Kidney (tissue), 14 donors: Measurements from ENCODE around the gene BACH2. TPM values are rescaled to one million over a fixed set of nuclear protein-coding genes. Genes with fewer than 3 reads are reported as not detected.

Source experiments
- DNase-seq, 5 donors: peaks; one replicate each; pipeline ENCODE4 v3.0.0-alpha.2; 2013 to 2020
- FAIRE-seq: peaks from 2 replicates; lab custom pipeline; 2012; peaks lifted over from hg19 to GRCh38; lab: Jason Lieb, UNC
- H3K27ac ChIP-seq, 2 donors: one replicate each; pipeline ENCODE4 v1.7.0; 2013; ENCODE audit warnings: low read depth in 2 of 2, low read length in 2 of 2, inconsistent platforms in 1 of 2
- H3K27me3 ChIP-seq: one replicate; pipeline ENCODE4 v1.7.1; 2013; ENCODE audit warnings: low read length, inconsistent platforms; ENCODE audit not compliant: control insufficient read depth, insufficient read depth
- H3K36me3 ChIP-seq, 3 donors: one replicate each; pipeline versions ENCODE4 v1.7.0 to v1.7.1; 2013; ENCODE audit warnings: low read length in 3 of 3, control low read depth in 1 of 3, inconsistent platforms in 1 of 3; ENCODE audit not compliant: insufficient read depth in 3 of 3, control insufficient read depth in 2 of 3
- H3K4me1 ChIP-seq, 3 donors: one replicate each; pipeline versions ENCODE4 v1.7.0 to v1.7.1; 2013; ENCODE audit warnings: low read length in 3 of 3, inconsistent platforms in 1 of 3, low read depth in 1 of 3; ENCODE audit not compliant: control insufficient read depth in 2 of 3, insufficient read depth in 2 of 3
- H3K4me3 ChIP-seq, 3 donors: one replicate each; pipeline versions ENCODE4 v1.7.0 to v1.8.1; 2013; ENCODE audit warnings: low read length in 3 of 3, control low read depth in 1 of 3, inconsistent platforms in 1 of 3
- H3K9ac ChIP-seq, 3 donors: one replicate each; pipeline versions ENCODE4 v1.7.0 to v1.7.1; 2013; ENCODE audit warnings: low read length in 3 of 3, control low read depth in 1 of 3, inconsistent platforms in 1 of 3
- H3K9me3 ChIP-seq, 3 donors: one replicate each; pipeline versions ENCODE4 v1.7.0 to v1.7.1; 2013; ENCODE audit warnings: low read length in 3 of 3, control low read depth in 1 of 3, inconsistent platforms in 1 of 3; ENCODE audit not compliant: control insufficient read depth in 2 of 3, insufficient read depth in 1 of 3
- intact Hi-C: fragments of 100-400 bp; cut with DNase I; formaldehyde crosslinking; loops from one replicate; pipeline ENCODE4 v1.11.1; 2022
- polyA plus RNA-seq: library from polyadenylated mRNA; stranded (reverse); fragments of 350-450 nt; fragmentation: Illumina TruSeq; extraction: RNeasy Lipid Tissue Mini Kit (QIAGEN cat#74804); gene quantifications from one replicate; pipeline ENCODE4 v1.2.3, GENCODE V29; 2014; ENCODE audit warnings: low read depth, low replicate concordance; ENCODE audit not compliant: insufficient read depth
- total RNA-seq: library from RNA; stranded (reverse); fragmentation: NEBNext Ultra II Directional; extraction: Animal tissue kit (Norgen Biotek cat#: 25700); gene quantifications from one replicate; pipeline ENCODE4 v1.2.1, GENCODE V29; 2021
- TF ChIP-seq, protein P1 (sequence below): IDR thresholded peaks from 3 replicates; pipeline ENCODE4 v1.5.1; 2012; ENCODE audit warnings: mild to moderate bottlenecking, moderate library complexity, borderline replicate concordance; ENCODE audit not compliant: insufficient read depth; ENCODE audit errors: extremely low read depth
- donor health status: control.
- donor health status: control.
- donor health status: control.
- donor health status: control.
- donor health status: control.
- donor health status: DM: yes; HTN: yes; CAD: no.
- donor health status: Normal renal cell carcinoma (clear cell type).

BACH2 gene
- total and polyA plus RNA-seq, 2 donors from 2014 or later: 0.32 to 6.9 TPM

GRCh38 chr6:90144928-90145555, 151.6 kb downstream of the BACH2 start:
- TF ChIP-seq, protein P1, sequence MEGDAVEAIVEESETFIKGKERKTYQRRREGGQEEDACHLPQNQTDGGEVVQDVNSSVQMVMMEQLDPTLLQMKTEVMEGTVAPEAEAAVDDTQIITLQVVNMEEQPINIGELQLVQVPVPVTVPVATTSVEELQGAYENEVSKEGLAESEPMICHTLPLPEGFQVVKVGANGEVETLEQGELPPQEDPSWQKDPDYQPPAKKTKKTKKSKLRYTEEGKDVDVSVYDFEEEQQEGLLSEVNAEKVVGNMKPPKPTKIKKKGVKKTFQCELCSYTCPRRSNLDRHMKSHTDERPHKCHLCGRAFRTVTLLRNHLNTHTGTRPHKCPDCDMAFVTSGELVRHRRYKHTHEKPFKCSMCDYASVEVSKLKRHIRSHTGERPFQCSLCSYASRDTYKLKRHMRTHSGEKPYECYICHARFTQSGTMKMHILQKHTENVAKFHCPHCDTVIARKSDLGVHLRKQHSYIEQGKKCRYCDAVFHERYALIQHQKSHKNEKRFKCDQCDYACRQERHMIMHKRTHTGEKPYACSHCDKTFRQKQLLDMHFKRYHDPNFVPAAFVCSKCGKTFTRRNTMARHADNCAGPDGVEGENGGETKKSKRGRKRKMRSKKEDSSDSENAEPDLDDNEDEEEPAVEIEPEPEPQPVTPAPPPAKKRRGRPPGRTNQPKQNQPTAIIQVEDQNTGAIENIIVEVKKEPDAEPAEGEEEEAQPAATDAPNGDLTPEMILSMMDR: no peak
- Histone ChIP-seq H3K27me3 (no peaks in the 10 kb centered on the region), H3K9ac (no peak overlapping the region), H3K4me3 (no peak overlapping the region), H3K4me1 (no peaks in the 10 kb centered on the region), H3K36me3 (no peaks in the 10 kb centered on the region), H3K9me3 (no peaks in the 10 kb centered on the region), H3K27ac (no peak overlapping the region)
- intact Hi-C loops: no loop called here
- FAIRE-seq (no peak), DNase-seq (no peak)

- Histone ChIP-seq H3K9me3 (no peaks in the 10 kb centered on the region), H3K4me3 (no peak overlapping the region), H3K4me1 (no peaks in the 10 kb centered on the region), H3K36me3 (no peaks in the 10 kb centered on the region), H3K27ac (no peak overlapping the region), H3K9ac (no peak overlapping the region), H3K27me3 (no peaks in the 10 kb centered on the region)
- TF ChIP-seq, protein P1: no peak
- intact Hi-C loops: no loop called here
- FAIRE-seq: no peak
- DNase-seq: no peak
These were observed 152.2 kb downstream of the BACH2 start for GRCh38 chr6:90144396-90144795.

DNA sequence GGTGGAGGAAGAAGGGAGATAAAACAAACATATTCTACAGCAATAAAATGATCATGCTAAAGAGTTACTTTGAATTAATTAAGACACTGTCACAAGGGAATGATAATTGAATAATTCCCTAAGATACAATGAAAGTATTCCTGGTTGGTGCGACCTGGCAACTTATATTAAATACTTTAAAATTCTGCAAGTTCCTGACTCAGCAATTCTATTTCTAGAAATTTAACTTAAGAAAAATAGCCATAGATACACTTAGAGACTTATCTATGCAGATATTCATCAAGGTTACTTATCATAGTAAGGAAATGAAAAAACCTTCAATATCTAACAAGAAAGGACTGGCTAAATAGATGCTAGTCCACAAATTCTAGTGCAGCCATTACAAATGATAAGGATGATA, 156.0 kb downstream of the BACH2 start:
- no peaks in the 10 kb centered on the region for H3K36me3 ChIP-seq

More for the DNA sequence above, 156.0 kb downstream of the BACH2 start:
- TF ChIP-seq, protein P1: no peak
- Histone ChIP-seq H3K9me3 (no peaks in the 10 kb centered on the region), H3K4me1 (no peaks in the 10 kb centered on the region), H3K4me3 (no peak overlapping the region), H3K9ac (no peak overlapping the region), H3K27me3 (no peaks in the 10 kb centered on the region), H3K27ac (no peak overlapping the region)
- intact Hi-C loops: no loop called here
- DNase-seq (no peak), FAIRE-seq (no peak)
